Thoracic aorta (tissue), 2 donors: ENCODE measurements around the gene ZNF684. TPM values are rescaled to one million over a fixed set of nuclear protein-coding genes. Genes with fewer than 3 reads are reported as not detected.
"Not testable (repeated sequence)": the region's sequence is repeated elsewhere in the genome, so short reads cannot be mapped to it uniquely, and the experiment has no call there.

Source experiments
- ATAC-seq: fragments of 150-250 bp; one replicate; pipeline ENCODE4 v1.8.0; 2017; ENCODE audit warnings: low read depth; ENCODE audit not compliant: insufficient number of reproducible peaks, low FRiP score
- DNase-seq: peaks from one replicate; pipeline ENCODE4 v3.0.0-alpha.2; 2020; ENCODE audit warnings: low spot score
- H3K27ac ChIP-seq, 2 donors: fragments of 200-600 bp; sonication (generic); 1 replicate in 1 of 2; 2 replicates in 1 of 2; pipeline ENCODE4 v1.5.1; 2016; ENCODE audit warnings: mild to moderate bottlenecking in 2 of 2, moderate library complexity in 2 of 2
- H3K27me3 ChIP-seq: fragments of 200-600 bp; sonication (generic); replicated peaks from 2 replicates; pipeline ENCODE4 v1.6.0; 2016; ENCODE audit warnings: mild to moderate bottlenecking; ENCODE audit not compliant: insufficient read depth
- H3K36me3 ChIP-seq: fragments of 200-600 bp; sonication (generic); one replicate; pipeline ENCODE4 v1.5.1; 2016
- H3K4me1 ChIP-seq, 2 donors: fragments of 200-600 bp; sonication (generic); 1 replicate in 1 of 2; 2 replicates in 1 of 2; pipeline versions ENCODE4 v1.5.1 to v1.6.0; 2016; ENCODE audit warnings: low read depth in 2 of 2, mild to moderate bottlenecking in 1 of 2; ENCODE audit not compliant: control insufficient read depth in 1 of 2
- H3K4me3 ChIP-seq: fragments of 200-600 bp; sonication (generic); 2 replicates; pipeline ENCODE4 v1.5.1; 2016; ENCODE audit warnings: mild to moderate bottlenecking
- H3K9me3 ChIP-seq: fragments of 200-600 bp; sonication (generic); 2 replicates; pipeline ENCODE4 v1.5.1; 2016
- total RNA-seq, 2 donors: library from RNA; depleted of rRNA; stranded (reverse); fragments of >200 nt; gene quantifications; one replicate each; pipeline versions ENCODE4 v1.1.0 to v1.2.3, GENCODE V29; 2016
- TF ChIP-seq, protein P1 (sequence below): fragments of 200-600 bp; sonication (generic); IDR thresholded peaks from one replicate; pipeline ENCODE4 v1.5.1; 2019; ENCODE audit warnings: antibody characterized with exemption

Gene ZNF684
- total RNA-seq, 2 donors from 2014 or later, result 8.4 to 12.3 TPM

DNA sequence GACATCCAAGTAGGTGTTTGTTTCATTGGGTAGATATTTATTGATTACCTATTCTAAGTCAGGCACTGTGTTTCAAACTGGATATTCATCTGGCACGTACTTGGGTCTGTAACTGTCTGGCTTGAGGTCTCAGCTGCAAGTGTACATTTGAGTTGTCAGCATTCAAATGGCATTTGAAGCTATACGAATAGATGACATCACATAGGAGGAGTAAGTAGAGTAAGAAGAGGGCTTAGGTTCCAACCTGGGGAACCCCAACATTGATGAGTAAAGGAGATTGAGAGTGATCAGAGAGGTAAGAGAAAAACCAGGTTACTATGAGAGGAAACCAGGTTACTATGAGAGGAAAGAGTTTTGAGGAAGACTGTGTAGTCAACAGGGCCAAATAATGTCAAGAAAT is 30.7 kb downstream of the ZNF684 start:
- DNase-seq (no peak), ATAC-seq (no peak)
- H3K27ac ChIP-seq, result no peak overlapping the region
- H3K4me1 ChIP-seq, result no peaks in the 10 kb centered on the region
- no peaks in the 10 kb centered on the region for H3K36me3 ChIP-seq
- TF ChIP-seq, protein P1, sequence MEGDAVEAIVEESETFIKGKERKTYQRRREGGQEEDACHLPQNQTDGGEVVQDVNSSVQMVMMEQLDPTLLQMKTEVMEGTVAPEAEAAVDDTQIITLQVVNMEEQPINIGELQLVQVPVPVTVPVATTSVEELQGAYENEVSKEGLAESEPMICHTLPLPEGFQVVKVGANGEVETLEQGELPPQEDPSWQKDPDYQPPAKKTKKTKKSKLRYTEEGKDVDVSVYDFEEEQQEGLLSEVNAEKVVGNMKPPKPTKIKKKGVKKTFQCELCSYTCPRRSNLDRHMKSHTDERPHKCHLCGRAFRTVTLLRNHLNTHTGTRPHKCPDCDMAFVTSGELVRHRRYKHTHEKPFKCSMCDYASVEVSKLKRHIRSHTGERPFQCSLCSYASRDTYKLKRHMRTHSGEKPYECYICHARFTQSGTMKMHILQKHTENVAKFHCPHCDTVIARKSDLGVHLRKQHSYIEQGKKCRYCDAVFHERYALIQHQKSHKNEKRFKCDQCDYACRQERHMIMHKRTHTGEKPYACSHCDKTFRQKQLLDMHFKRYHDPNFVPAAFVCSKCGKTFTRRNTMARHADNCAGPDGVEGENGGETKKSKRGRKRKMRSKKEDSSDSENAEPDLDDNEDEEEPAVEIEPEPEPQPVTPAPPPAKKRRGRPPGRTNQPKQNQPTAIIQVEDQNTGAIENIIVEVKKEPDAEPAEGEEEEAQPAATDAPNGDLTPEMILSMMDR, result no peak
- H3K4me3 ChIP-seq, result no peak overlapping the region
- no peaks in the 10 kb centered on the region for H3K27me3 ChIP-seq
- no peaks in the 10 kb centered on the region for H3K9me3 ChIP-seq

DNA sequence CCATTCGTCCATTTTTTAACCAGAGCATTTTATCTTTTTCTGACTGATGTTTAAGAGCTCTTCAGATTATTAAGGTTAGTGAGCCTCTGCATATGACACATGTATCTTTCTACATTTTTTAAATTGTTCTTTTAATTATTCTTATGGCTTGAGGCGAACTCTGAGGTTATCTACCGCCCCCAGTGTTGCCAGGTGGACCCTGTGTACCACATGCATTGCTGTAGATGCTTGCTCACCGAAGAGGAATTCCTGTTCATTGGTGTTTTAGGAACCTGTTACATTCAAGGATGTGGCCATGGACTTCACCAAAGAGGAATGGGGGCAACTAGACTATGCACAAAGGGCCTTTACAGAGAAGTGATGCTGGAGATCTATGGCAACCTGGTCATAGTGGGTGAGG is 31.8 kb downstream of the ZNF684 start:
- Histone ChIP-seq H3K4me1 (no peaks in the 10 kb centered on the region), H3K27me3 (no peaks in the 10 kb centered on the region), H3K36me3 (no peaks in the 10 kb centered on the region), H3K9me3 (no peaks in the 10 kb centered on the region), H3K4me3 (no peak overlapping the region), H3K27ac (no peak overlapping the region)
- DNase-seq (no peak), ATAC-seq (no peak)
- TF ChIP-seq, protein P1, result no peak

DNA sequence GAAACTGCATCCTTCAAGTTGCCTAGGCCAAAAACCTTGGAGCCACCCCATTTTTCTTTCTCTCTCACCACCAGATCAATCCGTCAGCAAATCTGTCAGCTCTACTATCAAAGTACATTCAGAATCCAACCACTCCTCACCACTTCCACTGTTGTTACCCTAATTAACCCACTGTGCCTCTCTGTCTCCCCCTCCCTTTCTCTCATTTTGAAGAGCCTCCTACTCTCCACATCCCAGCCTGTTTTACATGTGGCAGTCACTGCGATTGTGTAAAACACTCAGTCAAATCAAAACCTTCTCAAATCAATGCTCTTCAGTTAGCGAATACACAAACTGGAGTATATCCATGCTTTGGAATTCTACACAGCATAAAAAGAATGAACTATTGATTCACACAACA is 33.1 kb downstream of the ZNF684 start:
- ATAC-seq, result no peak
- Histone ChIP-seq H3K36me3 (no peaks in the 10 kb centered on the region), H3K9me3 (no peaks in the 10 kb centered on the region), H3K27me3 (no peaks in the 10 kb centered on the region), H3K4me3 (no peak overlapping the region), H3K27ac (no peak overlapping the region), H3K4me1 (no peaks in the 10 kb centered on the region)
- TF ChIP-seq, protein P1, result no peak
- no peak for DNase-seq

DNA sequence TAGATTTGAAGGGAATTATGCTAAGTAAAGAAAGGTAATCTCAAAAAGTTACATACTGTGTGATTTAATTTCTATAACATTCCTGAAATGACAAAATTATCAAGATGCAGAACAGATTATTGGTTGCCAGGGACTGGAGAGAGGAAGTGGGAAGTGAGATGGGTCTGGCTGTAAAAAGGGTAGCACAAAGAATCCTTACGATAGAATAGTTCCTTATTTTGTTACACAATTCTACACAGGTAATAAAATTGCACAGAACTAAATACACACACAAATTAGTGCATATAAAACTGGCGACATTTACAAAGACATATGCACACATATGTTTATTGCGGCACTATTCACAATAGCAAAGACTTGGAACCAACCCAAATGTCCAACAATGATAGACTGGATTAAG is 33.5 kb downstream of the ZNF684 start:
- ATAC-seq, result no peak
- Histone ChIP-seq H3K36me3 (no peaks in the 10 kb centered on the region), H3K4me1 (no peaks in the 10 kb centered on the region), H3K4me3 (no peak overlapping the region), H3K9me3 (no peaks in the 10 kb centered on the region), H3K27ac (no peak overlapping the region), H3K27me3 (no peaks in the 10 kb centered on the region)
- TF ChIP-seq, protein P1, result no peak
- no peak for DNase-seq

DNA sequence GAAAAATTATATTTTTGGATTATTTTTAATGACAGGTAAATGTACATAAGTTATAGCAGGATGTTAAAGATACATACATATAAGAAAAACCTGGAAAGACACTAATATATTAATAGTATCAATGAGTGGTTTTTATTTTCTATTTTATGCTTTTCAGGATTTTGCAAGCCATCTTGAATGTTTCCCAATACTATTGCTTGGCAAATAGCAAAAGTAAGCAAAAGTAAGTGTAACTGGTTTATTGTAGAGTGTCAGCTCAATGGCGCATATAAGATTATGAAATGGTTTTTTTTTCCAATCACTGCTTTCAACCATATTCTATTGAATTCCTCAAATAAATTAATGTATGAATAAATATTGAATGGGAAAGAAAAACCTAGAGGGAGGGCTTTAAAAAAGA is 36.4 kb downstream of the ZNF684 start:
- H3K27ac ChIP-seq, result no peak overlapping the region
- no peaks in the 10 kb centered on the region for H3K27me3 ChIP-seq
- no peaks in the 10 kb centered on the region for H3K9me3 ChIP-seq
- no peaks in the 10 kb centered on the region for H3K4me1 ChIP-seq
- no peak for ATAC-seq
- no peak for DNase-seq
- TF ChIP-seq, protein P1, result no peak
- no peaks in the 10 kb centered on the region for H3K36me3 ChIP-seq
- H3K4me3 ChIP-seq, result no peak overlapping the region

DNA sequence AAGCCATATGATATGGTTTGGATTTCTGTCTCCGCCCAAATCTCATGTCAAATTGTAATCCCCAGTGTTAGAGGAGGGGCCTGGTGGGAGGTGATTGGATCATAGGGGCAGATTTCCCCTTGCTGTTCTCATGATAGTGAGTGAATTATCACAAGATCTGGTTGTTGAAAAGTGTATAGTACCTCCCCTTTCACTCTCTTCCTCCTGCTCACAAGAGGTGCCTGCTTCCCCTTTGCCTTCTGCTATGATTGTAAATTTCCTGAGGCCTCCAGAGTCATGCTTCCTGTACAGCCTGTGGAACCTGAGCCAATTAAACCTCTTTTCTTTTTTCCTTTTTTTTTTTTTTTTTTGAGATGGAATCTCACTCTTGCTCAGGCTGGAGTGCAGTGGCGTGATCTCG is 43.4 kb downstream of the ZNF684 start:
- not testable (repeated sequence) for H3K27ac ChIP-seq, H3K27me3 ChIP-seq, H3K36me3 ChIP-seq, DNase-seq, ATAC-seq, H3K4me1 ChIP-seq, H3K9me3 ChIP-seq, H3K4me3 ChIP-seq
